Naive B cell (primary cell): ENCODE data around the gene KRTAP1-1. TPM values are rescaled to one million over a fixed set of nuclear protein-coding genes. Genes with fewer than 3 reads are reported as not detected.
"Not testable (repeated sequence)": the region's sequence is repeated elsewhere in the genome, so short reads cannot be mapped to it uniquely, and the experiment has no call there.

Experiments
- ATAC-seq, 2 donors: fragments of 150-1000 bp; cut with Tn5 transposase; 2 replicates each; pipeline ENCODE4 v1.10.0; 2021; ENCODE audit warnings: low read depth in 2 of 2, mild to moderate bottlenecking in 2 of 2, moderate library complexity in 2 of 2
- DNase-seq: peaks from one replicate; pipeline ENCODE4 v3.0.0; 2022
- H3K27ac Mint-ChIP-seq, 6 donors: one replicate each; pipeline ENCODE4 v1.8.0; 2020 to 2022; ENCODE audit warnings: mild to moderate bottlenecking in 6 of 6, mixed read lengths in 6 of 6, moderate library complexity in 5 of 6, inconsistent platforms in 2 of 6
- H3K27me3 Mint-ChIP-seq, 3 donors: one replicate each; pipeline ENCODE4 v1.8.0; 2021 to 2022; ENCODE audit warnings: mixed read lengths in 3 of 3, mild to moderate bottlenecking in 1 of 3
- H3K36me3 Mint-ChIP-seq, 2 donors: one replicate each; pipeline ENCODE4 v1.8.0; 2020 to 2022; ENCODE audit warnings: mixed read lengths in 2 of 2, inconsistent platforms in 1 of 2, mild to moderate bottlenecking in 1 of 2
- H3K4me1 Mint-ChIP-seq, 3 donors: one replicate each; pipeline ENCODE4 v1.8.0; 2020 to 2022; ENCODE audit warnings: mixed read lengths in 3 of 3, inconsistent platforms in 1 of 3, mild to moderate bottlenecking in 1 of 3, moderate library complexity in 1 of 3
- H3K4me3 Mint-ChIP-seq, 8 donors: one replicate each; pipeline ENCODE4 v1.8.0; 2020 to 2022; ENCODE audit warnings: mild to moderate bottlenecking in 8 of 8, mixed read lengths in 8 of 8, moderate library complexity in 8 of 8, inconsistent platforms in 2 of 8
- H3K9me3 Mint-ChIP-seq, 7 donors: one replicate each; pipeline ENCODE4 v1.8.0; 2020 to 2022; ENCODE audit warnings: mixed read lengths in 7 of 7, mild to moderate bottlenecking in 5 of 7, inconsistent platforms in 2 of 7, moderate library complexity in 1 of 7
- polyA plus RNA-seq, 6 donors: library from polyadenylated mRNA; unstranded; fragments of 300-500 nt; fragmentation: Illumina TruSeq; gene quantifications; one replicate each; pipeline ENCODE4 v1.2.3, GENCODE V29; 2021; ENCODE audit warnings: low read depth in 6 of 6

The KRTAP1-1 gene
- polyA plus RNA-seq, 6 donors from 2014 or later = not detected

- peaks cover 0 to 8% (median 5%) of the 10 kb centered on the region in 3 donors for H3K4me1 Mint-ChIP-seq
- no peak for DNase-seq
- H3K9me3 Mint-ChIP-seq = peaks cover 3 to 9% (median 5%) of the 10 kb centered on the region in 7 donors
- no peak for ATAC-seq
- H3K27me3 Mint-ChIP-seq = peaks cover 17 to 41% (median 23%) of the 10 kb centered on the region in 3 donors
- no peak overlapping the region for H3K27ac Mint-ChIP-seq
- H3K4me3 Mint-ChIP-seq = no peak overlapping the region
- H3K36me3 Mint-ChIP-seq = peaks cover 0 to 8% of the 10 kb centered on the region in 2 donors
These were observed 7.2 kb upstream of the KRTAP1-1 start for GRCh38 chr17:41048441-41048840.

GRCh38 chr17:41046735-41047465, 5.7 kb upstream of the KRTAP1-1 start, which contains the start of gene KRTAP2-1:
Gene KRTAP2-1, minus strand, starts transcription at chr17:41047316. Its CDS starts 49 bp downstream, at chr17:41047267.
- Mint-ChIP-seq H3K36me3 (peaks cover 0 to 11% of the 10 kb centered on the region in 2 donors), H3K9me3 (peaks cover 5 to 24% (median 14%) of the 10 kb centered on the region in 7 donors), H3K27me3 (peaks cover 17 to 41% (median 17%) of the 10 kb centered on the region in 3 donors), H3K4me3 (peak within 1 kb of the TSS in 3 of 8 donors; percentile 25 to 71 (median 49))
- not testable (repeated sequence) for H3K4me1 Mint-ChIP-seq, DNase-seq, ATAC-seq, H3K27ac Mint-ChIP-seq

DNA sequence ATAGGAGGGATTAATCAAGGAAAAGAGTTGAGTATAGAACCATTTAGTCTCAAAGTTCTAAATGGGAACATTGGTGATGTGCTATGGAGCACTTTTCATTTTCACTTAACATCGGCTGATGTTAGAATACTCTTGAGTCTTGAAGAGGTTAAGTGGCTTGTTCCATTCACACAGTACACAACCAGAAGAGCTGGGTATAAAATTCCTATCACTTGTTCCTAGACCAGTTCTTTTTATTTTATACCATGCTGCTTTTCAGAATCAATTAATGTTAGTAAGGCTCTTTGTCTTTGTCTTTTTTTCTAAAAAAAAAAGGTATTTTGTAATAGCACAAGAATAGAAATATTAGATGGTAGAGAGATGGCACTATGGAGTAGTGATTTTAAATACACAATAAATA, 1.7 kb upstream of the KRTAP1-1 start:
- peaks cover 0 to 11% of the 10 kb centered on the region in 2 donors for H3K36me3 Mint-ChIP-seq
- no peak overlapping the region for H3K4me3 Mint-ChIP-seq
- H3K27me3 Mint-ChIP-seq = peaks cover 21 to 36% (median 23%) of the 10 kb centered on the region in 3 donors
- H3K9me3 Mint-ChIP-seq = peaks cover 5 to 24% (median 14%) of the 10 kb centered on the region in 7 donors
- DNase-seq = no peak
- H3K4me1 Mint-ChIP-seq = peaks cover 0 to 5% (median 4%) of the 10 kb centered on the region in 3 donors
- H3K27ac Mint-ChIP-seq = no peak overlapping the region
- ATAC-seq = no peak

DNA sequence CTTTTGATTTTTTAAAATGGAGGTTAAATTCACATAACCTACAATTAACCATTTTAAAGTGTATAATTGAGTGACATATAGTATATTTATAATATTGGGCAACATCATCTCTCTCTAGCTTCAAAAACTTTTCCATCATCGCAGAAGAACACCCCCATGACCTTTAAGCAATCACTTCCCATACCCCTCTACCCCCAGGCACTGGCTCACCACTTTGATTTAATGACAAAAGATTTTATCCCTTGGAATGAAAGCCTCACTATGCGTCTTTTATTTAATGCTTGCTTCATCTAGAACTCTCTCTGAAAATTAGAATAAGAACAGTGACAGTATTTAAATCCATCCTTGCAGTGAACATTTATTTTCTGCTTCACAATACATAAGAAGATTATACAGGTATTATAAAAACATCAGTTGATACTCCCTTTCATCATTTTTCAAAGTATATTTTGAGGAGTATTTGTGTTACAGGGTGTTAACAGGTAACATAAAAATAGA, 3.3 kb downstream of the KRTAP1-1 start:
- Mint-ChIP-seq H3K4me3 (no peak overlapping the region), H3K4me1 (peaks cover 0 to 4% (median 0%) of the 10 kb centered on the region in 3 donors), H3K36me3 (no peaks in the 10 kb centered on the region), H3K27me3 (peaks cover 10 to 27% (median 16%) of the 10 kb centered on the region in 3 donors), H3K9me3 (peaks cover 0 to 9% (median 6%) of the 10 kb centered on the region in 7 donors), H3K27ac (peak overlapping the region in 1 of 6 donors; percentile 25)
- DNase-seq = no peak
- no peak for ATAC-seq

DNA sequence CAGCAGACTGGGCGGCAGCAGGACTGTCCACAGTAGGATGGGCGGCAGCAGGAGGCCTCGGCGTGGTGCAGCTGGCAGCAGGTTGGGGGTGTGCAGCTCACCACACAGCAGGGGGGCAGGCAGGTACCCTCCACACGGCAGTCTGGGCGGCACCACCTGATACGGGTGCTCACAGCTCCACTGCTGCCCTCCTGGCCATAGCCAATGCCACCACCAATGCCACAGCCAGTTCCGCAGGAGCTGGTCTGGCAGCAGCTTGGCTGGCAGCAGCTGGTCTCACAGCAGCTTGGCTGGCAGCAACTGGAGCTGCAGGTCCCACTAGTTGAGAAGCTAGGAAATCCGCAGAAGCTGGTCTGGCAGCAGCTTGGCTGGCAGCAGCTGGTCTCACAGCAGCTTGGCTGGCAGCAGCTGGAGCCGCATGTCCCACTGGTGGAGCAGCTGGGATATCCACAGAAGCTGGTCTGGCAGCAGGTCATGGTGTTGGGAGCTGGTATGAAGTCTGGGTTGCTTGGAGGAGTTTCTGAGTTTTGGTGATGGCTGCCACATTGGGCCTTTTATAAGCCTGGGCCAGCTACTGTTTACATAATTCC, 6.8 kb downstream of the KRTAP1-1 start, which contains the start of gene KRTAP1-3:
Gene KRTAP1-3 (minus strand): TSS at position 529 of the 590 bp plus-strand sequence. CDS start 53 bp downstream, at position 476.
- DNase-seq, H3K4me3 Mint-ChIP-seq, H3K36me3 Mint-ChIP-seq, H3K9me3 Mint-ChIP-seq, H3K4me1 Mint-ChIP-seq, ATAC-seq: not testable (repeated sequence)
- peaks cover 6 to 26% (median 12%) of the 10 kb centered on the region in 3 donors for H3K27me3 Mint-ChIP-seq
- H3K27ac Mint-ChIP-seq = peak within 1 kb of the TSS in 2 of 6 donors; percentile 76 to 78

- Mint-ChIP-seq H3K36me3 (no peaks in the 10 kb centered on the region), H3K4me1 (no peaks in the 10 kb centered on the region), H3K27me3 (peaks cover 11 to 47% (median 28%) of the 10 kb centered on the region in 3 donors), H3K9me3 (no peaks in the 10 kb centered on the region), H3K27ac (peak within 1 kb of the TSS in 1 of 6 donors; percentile 60), H3K4me3 (no peak within 1 kb of the TSS)
- ATAC-seq = no peak
- DNase-seq = no peak
These were observed 11.5 kb downstream of the KRTAP1-1 start, which contains the start of gene KRTAP1-4 for GRCh38 chr17:41029633-41030245. Gene KRTAP1-4, minus strand, starts transcription at chr17:41030195. Its CDS starts 117 bp downstream, at chr17:41030078.

GRCh38 chr17:41026715-41027471, 14.4 kb downstream of the KRTAP1-1 start, which contains the start of gene KRTAP1-5:
Gene KRTAP1-5, minus strand, starts transcription at chr17:41027208. Its CDS starts 53 bp downstream, at chr17:41027155.
- H3K27ac Mint-ChIP-seq = peak within 1 kb of the TSS in 1 of 6 donors; percentile 50

DNA sequence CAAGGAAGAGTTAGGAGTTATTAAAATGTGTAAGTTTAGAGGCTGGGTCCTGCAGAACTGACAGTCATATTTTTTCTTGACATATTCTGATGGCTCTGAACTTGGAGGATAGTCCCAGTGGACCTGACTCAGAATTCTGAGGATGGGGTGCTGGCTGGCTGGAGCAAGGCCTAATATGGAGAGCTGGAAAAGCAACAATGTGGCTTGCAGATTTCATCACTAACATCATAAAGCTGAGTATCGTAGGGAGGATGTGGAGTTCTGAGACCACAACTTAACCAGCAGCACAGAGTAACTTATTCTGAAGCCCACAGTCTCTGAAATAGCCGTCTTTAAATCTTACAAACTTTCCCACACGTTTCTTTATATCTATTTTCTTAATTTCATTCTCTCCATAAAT, 16.6 kb downstream of the KRTAP1-1 start:
- Mint-ChIP-seq H3K4me1 (no peaks in the 10 kb centered on the region), H3K36me3 (peaks cover 0 to 13% of the 10 kb centered on the region in 2 donors), H3K9me3 (peaks cover 0 to 14% (median 6%) of the 10 kb centered on the region in 7 donors), H3K27ac (no peak overlapping the region), H3K4me3 (no peak overlapping the region), H3K27me3 (peaks cover 10 to 45% (median 41%) of the 10 kb centered on the region in 3 donors)
- DNase-seq (no peak), ATAC-seq (no peak)

More at GRCh38 chr17:41026715-41027471, 14.4 kb downstream of the KRTAP1-1 start, which contains the start of gene KRTAP1-5:
- Mint-ChIP-seq H3K9me3 (peaks cover 0 to 7% (median 2%) of the 10 kb centered on the region in 7 donors), H3K4me3 (no peak within 1 kb of the TSS), H3K27me3 (peaks cover 10 to 49% (median 38%) of the 10 kb centered on the region in 3 donors), H3K36me3 (peaks cover 0 to 8% of the 10 kb centered on the region in 2 donors), H3K4me1 (no peaks in the 10 kb centered on the region)
- DNase-seq (no peak), ATAC-seq (no peak)

DNA sequence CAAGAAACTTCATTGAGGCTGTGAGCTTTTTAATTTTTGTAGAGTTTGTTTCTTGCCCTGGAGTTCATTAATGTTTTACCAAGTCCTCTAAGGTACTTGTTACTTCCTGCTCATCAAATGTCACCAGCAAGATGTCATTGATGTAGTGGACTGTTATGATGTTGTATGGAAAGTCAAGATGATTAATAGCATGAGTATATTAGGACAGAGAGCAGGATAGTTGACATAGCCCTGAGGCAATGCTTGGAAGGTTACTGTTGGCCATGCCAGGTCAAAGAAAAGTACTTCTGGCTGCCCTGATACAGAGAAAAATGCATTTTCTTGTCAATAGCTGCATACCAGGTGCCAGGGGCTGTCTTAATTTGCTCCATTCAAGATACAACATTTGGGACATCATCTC, 20.9 kb downstream of the KRTAP1-1 start:
- Mint-ChIP-seq H3K27ac (no peak overlapping the region), H3K4me3 (no peak overlapping the region), H3K27me3 (peaks cover 3 to 22% (median 16%) of the 10 kb centered on the region in 3 donors), H3K4me1 (peaks cover 5 to 7% (median 6%) of the 10 kb centered on the region in 3 donors), H3K36me3 (peaks cover 0 to 13% of the 10 kb centered on the region in 2 donors), H3K9me3 (peaks cover 0 to 14% (median 6%) of the 10 kb centered on the region in 7 donors)
- DNase-seq (no peak), ATAC-seq (no peak)

DNA sequence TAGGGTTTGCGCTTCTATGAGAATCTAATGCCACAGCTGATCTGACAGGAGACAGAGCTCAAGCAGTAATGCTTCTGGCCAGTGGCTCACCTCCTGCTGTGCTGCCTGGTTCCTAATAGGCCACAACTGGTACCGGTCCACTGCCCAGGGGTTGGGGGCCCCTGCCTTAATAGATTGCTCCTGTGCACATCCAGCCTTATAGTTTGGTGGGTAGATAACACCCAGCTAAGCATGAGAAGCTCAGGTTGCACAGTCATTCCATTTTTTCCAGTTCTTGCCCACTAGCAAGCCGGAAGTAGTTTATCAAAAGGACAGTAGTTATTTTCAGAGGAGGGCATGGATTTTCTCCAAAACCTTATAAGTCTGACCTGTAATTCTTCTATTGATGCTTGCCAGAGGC, 21.8 kb downstream of the KRTAP1-1 start:
- H3K9me3 Mint-ChIP-seq = peaks cover 0 to 14% (median 6%) of the 10 kb centered on the region in 7 donors
- DNase-seq (no peak), ATAC-seq (no peak)
- H3K27ac Mint-ChIP-seq = no peak overlapping the region
- peaks cover 7 to 13% (median 7%) of the 10 kb centered on the region in 3 donors for H3K4me1 Mint-ChIP-seq
- H3K27me3 Mint-ChIP-seq = peaks cover 0 to 19% (median 10%) of the 10 kb centered on the region in 3 donors
- H3K4me3 Mint-ChIP-seq = no peak overlapping the region
- H3K36me3 Mint-ChIP-seq = peaks cover 0 to 13% of the 10 kb centered on the region in 2 donors

DNA sequence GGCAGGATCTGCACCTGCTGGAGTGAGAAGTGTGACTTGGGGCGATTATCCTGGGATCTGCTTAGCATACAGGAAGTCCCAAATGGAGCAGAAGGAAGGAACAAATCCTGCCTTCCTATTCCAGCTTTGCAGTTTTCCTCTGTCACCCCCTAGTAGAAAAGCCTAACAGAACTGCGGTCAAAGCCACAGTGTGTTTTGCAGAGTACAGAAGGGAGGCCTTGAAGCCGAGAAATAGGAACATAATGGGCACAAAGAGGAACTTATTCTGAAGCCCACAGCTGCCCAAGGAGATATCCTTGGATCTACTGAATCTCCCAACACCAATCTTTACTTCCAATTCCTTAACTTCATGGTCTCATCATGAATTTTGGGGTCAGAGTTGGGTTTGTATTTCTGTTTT, 22.7 kb downstream of the KRTAP1-1 start:
- peaks cover 0 to 14% (median 6%) of the 10 kb centered on the region in 7 donors for H3K9me3 Mint-ChIP-seq
- H3K4me3 Mint-ChIP-seq = no peak overlapping the region
- peaks cover 0 to 16% (median 8%) of the 10 kb centered on the region in 3 donors for H3K27me3 Mint-ChIP-seq
- ATAC-seq (no peak), DNase-seq (no peak)
- peaks cover 7 to 13% (median 7%) of the 10 kb centered on the region in 3 donors for H3K4me1 Mint-ChIP-seq
- H3K27ac Mint-ChIP-seq = peak overlapping the region in 1 of 6 donors; percentile 36
- peaks cover 0 to 13% of the 10 kb centered on the region in 2 donors for H3K36me3 Mint-ChIP-seq

- no peak for ATAC-seq
- peaks cover 0 to 13% (median 6%) of the 10 kb centered on the region in 3 donors for H3K27me3 Mint-ChIP-seq
- peaks cover 0 to 7% (median 5%) of the 10 kb centered on the region in 7 donors for H3K9me3 Mint-ChIP-seq
- H3K27ac Mint-ChIP-seq = peak overlapping the region in 1 of 6 donors; percentile 58
- H3K4me1 Mint-ChIP-seq = peaks cover 7 to 13% (median 7%) of the 10 kb centered on the region in 3 donors
- H3K36me3 Mint-ChIP-seq = peaks cover 0 to 6% of the 10 kb centered on the region in 2 donors
- no peak overlapping the region for H3K4me3 Mint-ChIP-seq
- DNase-seq = no peak
These were observed 24.6 kb downstream of the KRTAP1-1 start for GRCh38 chr17:41016578-41017215.
